CD4-positive, alpha-beta T cell treated with Interleukin-4 for 1 hour (primary cell): ENCODE measurements around the gene NAP1L5.
A peak's percentile ranks its signal among the peaks of the same experiment; 100 is the strongest.

Source experiments
- DNase-seq, 2 donors: peaks; one replicate each; pipeline ENCODE4 v3.0.0-alpha.2; 2020 to 2022

The NAP1L5 gene

GRCh38 chr4:88720451-88721428 lies 23.1 kb upstream of the NAP1L5 start:
- DNase-seq: no peak

GRCh38 chr4:88719381-88719780 lies 21.8 kb upstream of the NAP1L5 start:
- no peak for DNase-seq

GRCh38 chr4:88718098-88718497 lies 20.5 kb upstream of the NAP1L5 start:
- no peak for DNase-seq

- DNase-seq: no peak
These were observed 16.2 kb upstream of the NAP1L5 start for GRCh38 chr4:88713782-88714181.

GRCh38 chr4:88709989-88710388 lies 12.4 kb upstream of the NAP1L5 start:
- DNase-seq: no peak

GRCh38 chr4:88706574-88706973 lies 8.9 kb upstream of the NAP1L5 start:
- DNase-seq: no peak

GRCh38 chr4:88705805-88706492 lies 8.3 kb upstream of the NAP1L5 start:
- DNase-seq: no peak

- DNase-seq: no peak
These were observed 7.6 kb upstream of the NAP1L5 start for GRCh38 chr4:88705223-88705622.

- DNase-seq: no peak
These were observed 5.2 kb upstream of the NAP1L5 start for GRCh38 chr4:88702782-88703181.

- DNase-seq: no peak
These were observed 890 bp upstream of the NAP1L5 start for GRCh38 chr4:88698519-88698918.

GRCh38 chr4:88697141-88697540 lies 488 bp downstream of the NAP1L5 start:
- DNase-seq: peak; percentile 30 to 41

GRCh38 chr4:88696630-88697029 lies 999 bp downstream of the NAP1L5 start:
- DNase-seq: no peak

GRCh38 chr4:88693792-88694191 lies 3.8 kb downstream of the NAP1L5 start:
- no peak for DNase-seq

GRCh38 chr4:88690355-88690754 lies 7.3 kb downstream of the NAP1L5 start:
- DNase-seq: no peak

GRCh38 chr4:88681209-88681608 lies 16.4 kb downstream of the NAP1L5 start:
- DNase-seq: no peak

- DNase-seq: no peak
These were observed 22.1 kb downstream of the NAP1L5 start for GRCh38 chr4:88675543-88675942.

- DNase-seq: no peak
These were observed 22.6 kb downstream of the NAP1L5 start for GRCh38 chr4:88674979-88675378.

- DNase-seq: no peak
These were observed 23.1 kb downstream of the NAP1L5 start for GRCh38 chr4:88674565-88674964.

GRCh38 chr4:88673886-88674285 lies 23.7 kb downstream of the NAP1L5 start:
- DNase-seq: no peak

GRCh38 chr4:88672987-88673386 lies 24.6 kb downstream of the NAP1L5 start:
- peak in 1 of 2 donors; percentile 34 for DNase-seq

GRCh38 chr4:88661739-88662138 lies 35.9 kb downstream of the NAP1L5 start:
- DNase-seq: no peak

- no peak for DNase-seq
These were observed 37.0 kb downstream of the NAP1L5 start for GRCh38 chr4:88660446-88661294.

GRCh38 chr4:88659890-88660208 lies 37.8 kb downstream of the NAP1L5 start:
- no peak for DNase-seq
